HG02870 (cell line): Measurements from ENCODE around the gene COL5A2.

ENCODE experiments used
- ATAC-seq: cut with Tn5 transposase; IDR thresholded peaks from one replicate; pipeline ENCODE4 v1.9.1; 2021; ENCODE audit warnings: mild to moderate bottlenecking, moderate library complexity; ENCODE audit not compliant: unreplicated experiment

Gene COL5A2

DNA sequence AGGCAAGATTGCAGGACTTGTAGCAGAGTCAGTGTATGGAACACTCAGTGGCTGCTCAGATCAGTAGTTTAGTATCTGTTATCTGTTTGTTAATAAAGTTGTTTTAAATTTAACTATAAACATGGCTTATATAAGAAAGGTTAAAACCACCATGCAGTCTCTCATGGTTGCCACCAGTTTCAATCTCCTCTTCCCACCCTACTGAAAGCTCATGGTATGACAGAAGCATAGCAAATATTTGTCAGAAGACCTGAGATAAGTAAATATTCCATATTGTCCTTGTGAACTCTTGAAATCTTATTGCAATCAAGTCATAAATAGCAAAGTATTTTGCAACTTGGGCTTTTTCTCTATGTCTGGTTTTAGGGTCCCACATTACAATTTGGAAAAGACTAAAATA is 2.1 kb upstream of the COL5A2 start:
- ATAC-seq: no peak

DNA sequence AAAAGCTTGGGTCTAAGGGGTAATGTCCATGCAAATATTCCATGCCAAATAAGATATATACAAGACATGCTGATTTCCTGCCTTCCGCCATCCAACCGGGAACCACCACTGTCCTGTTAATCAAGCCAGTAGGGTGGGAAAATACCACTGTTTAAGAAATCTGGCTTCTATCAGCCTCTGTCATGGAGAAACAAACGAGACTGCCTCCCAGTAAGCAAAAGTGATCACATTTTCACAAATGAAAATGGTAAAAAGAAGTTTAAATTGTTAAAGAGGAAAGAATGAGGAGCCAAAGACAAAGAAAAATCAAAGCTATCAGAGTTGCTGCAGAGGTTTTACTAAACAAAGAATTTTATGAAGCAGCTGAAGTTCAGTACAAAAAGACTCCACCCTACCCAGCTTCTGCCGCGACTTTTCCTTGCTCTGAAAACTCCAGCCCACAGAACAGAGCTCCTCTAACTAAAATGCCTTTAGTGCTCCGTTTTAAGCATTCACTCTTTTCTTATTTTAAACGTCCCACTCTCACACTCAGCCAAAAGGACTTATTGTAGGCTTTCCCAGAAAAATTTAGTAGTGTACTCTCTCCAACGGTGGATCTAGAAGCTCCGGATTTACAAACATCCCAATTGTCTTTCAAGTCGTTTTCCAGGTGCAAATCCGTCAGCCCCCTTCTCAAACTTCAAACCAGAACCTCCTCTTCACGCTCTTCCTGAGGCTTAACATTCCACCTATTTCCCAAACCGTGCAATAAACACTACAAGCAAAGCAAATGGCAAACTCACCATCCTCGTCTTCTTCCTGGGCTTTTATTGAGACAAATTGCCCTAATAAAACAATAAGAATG is 613 bp downstream of the COL5A2 start:
- no peak for ATAC-seq

- no peak for ATAC-seq
Observed at GRCh38 chr2:189178054-189178453, 1.5 kb downstream of the COL5A2 start.

- no peak for ATAC-seq
Observed at GRCh38 chr2:189177251-189177840, 2.2 kb downstream of the COL5A2 start.

- no peak for ATAC-seq
Observed at GRCh38 chr2:189176516-189176915, 3.0 kb downstream of the COL5A2 start.

DNA sequence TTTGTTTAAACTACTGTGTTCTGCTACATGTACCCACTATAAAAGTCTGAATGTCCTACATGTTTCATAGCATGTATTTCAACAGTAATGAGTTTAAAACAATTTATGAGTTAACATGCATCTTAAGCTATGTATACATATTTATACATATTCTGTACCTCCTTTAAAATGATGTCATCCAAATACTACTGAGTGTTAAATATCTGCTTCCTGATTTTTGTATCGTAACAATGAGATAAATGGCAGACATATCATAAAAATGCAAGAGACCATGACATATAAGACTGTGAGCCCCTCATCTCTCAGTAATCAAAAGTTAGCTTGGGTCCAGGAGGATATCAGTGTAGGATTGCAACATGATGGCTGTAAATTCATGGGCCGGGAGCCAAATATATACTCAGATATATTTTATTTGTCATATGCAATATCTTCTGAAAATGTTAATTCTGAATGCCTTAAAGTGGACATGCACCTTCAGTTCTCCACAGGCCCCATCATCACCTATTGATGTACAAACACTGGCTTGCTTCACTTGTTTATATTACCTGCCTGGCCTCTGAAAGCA is 3.6 kb downstream of the COL5A2 start:
- ATAC-seq: no peak

DNA sequence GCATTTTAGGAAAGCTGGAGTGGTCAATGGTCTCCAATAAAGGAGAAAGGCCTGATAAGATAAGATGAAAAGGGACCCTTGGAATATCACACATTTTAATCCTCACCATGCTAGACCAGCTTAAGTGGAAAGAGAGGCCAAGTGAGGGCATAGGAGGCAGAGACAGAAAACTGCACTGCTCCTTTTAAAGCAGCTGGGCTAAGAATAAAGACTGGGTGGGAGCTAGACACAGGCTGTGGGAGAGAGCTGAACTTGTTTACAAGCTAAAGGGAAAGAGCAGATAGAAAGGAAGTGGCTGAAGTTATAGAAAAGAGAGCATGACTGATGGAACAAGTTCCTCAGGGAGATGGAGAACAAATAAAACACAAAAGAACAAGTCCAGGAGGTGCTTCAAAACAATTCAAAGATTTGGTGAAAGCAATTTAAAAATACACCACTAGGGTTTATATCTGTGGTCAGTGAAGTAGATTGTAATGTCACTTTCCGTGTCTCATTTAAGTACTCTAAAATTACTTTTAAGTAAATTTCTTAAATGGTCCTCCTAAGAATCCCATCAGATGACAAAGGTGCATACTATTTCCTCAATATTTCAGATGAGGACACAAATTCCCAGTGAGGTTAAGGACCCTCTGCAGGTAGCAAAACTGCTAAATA is 7.5 kb downstream of the COL5A2 start:
- ATAC-seq: no peak

DNA sequence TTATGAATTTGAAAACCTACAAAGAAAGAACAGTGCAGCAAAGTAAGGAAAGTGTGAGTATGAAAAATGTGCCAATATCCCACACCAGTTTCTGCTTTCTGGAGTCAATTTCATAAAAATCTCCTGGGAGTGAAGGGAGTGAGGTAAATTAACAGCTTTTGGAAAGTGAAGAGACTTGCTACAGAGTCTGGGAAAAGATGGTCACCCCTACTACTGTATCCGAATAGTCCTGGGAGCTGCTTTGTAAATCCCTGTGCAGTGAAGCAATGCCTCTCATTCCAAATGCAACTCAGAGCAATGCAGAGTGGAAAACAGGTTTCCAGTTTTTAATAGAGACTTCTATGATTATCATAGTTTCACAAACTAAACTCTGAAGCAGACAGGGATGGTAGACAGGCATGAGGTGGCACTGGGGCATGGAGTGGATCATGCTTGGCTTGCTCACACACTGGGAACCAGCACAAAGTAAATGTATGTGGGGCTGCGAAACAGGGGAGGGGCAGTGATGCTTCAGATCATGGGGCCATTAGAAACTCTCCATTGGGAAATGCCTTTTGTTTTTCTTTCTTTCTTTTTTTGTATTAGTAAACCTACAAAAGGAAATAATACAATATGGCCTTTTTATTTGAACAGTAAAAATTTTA is 10.6 kb downstream of the COL5A2 start:
- no peak for ATAC-seq

GRCh38 chr2:189165656-189166380 is 13.7 kb downstream of the COL5A2 start:
- ATAC-seq: no peak

- ATAC-seq: no peak
Observed at GRCh38 chr2:189164746-189165145, 14.8 kb downstream of the COL5A2 start.

DNA sequence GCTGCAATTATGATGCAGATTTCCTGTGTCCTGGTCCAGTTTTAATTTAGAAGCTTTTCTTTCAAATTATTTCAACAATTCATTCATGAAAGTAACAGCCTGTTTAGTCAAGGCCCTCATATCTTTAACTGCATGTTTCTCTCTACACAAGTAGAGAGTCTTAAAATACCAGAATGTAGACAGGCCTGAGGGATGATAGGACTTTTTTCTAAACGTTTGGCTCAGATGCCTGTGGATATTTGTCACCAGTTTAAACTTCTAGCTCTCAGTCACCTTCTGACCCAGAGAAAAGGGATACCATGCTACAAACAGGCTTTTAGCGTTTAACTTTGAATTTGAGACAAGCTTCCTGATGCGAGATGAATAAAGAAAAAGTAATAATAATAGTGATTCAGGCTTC is 15.7 kb downstream of the COL5A2 start:
- no peak for ATAC-seq

- ATAC-seq: no peak
Observed at GRCh38 chr2:189162566-189162965, 17.0 kb downstream of the COL5A2 start.

GRCh38 chr2:189161894-189162293 is 17.7 kb downstream of the COL5A2 start:
- no peak for ATAC-seq

- ATAC-seq: no peak
Observed at GRCh38 chr2:189159717-189160116, 19.8 kb downstream of the COL5A2 start.

DNA sequence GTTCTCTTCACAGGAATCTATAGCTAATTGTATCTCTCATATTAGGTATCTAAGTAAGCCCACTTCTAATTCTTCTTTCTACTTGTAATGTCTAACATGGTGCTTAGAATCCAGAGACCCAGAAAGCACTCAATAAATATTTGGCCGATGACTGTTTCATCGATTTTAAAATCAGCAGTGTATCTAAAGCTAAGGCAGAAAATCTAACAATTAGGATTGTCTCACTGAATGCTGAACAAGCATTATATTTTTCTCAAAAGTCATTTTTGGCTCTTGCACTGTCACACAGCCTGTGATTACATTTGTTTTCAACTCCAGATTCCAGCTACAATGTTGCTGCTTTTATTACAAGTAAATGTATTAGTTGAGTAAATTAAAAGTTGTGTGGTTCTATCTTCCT is 20.3 kb downstream of the COL5A2 start:
- no peak for ATAC-seq

GRCh38 chr2:189157939-189158338 is 21.6 kb downstream of the COL5A2 start:
- ATAC-seq: no peak

DNA sequence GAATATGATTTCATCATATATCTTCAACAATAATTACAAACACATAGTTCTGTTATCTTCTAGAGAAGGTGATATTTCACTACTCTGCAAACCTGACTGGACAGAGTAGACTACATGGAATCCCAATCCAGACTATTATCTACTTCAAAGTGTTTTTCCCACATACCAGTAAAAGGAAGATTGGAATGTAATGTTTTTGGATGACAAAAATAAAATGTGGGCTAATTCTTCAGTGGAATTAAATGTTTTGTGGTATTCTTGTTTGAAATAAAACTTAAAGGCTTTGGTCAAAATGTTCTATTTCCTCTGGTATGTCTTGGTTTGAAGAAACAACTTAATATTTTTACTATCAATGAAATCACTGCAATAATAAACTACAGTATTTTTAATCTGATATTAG is 22.1 kb downstream of the COL5A2 start:
- ATAC-seq: no peak

GRCh38 chr2:189155795-189156194 is 23.8 kb downstream of the COL5A2 start:
- no peak for ATAC-seq

- no peak for ATAC-seq
Observed at GRCh38 chr2:189153619-189154018, 25.9 kb downstream of the COL5A2 start.

DNA sequence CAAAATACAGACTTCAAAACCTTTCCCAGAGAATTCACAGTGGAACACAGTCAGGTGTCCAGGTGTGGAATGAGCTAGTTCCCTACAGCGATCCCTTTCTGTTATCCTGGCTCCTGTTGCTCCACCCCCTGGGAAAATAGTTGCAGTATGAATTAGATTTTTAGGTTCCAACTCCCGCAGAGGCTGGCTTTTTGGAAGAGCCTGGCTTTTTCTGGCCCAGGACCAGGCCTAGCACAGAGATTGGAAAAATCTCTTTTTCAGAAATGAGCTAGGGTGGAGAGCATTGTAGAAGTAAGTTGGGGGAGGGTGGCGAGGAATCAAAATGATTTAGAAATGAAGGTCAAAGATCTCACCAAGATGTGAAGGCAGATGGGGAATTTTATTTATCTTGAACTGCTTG is 27.1 kb downstream of the COL5A2 start:
- no peak for ATAC-seq

- no peak for ATAC-seq
Observed at GRCh38 chr2:189151906-189152305, 27.7 kb downstream of the COL5A2 start.
